Measurements from ENCODE around the gene BOLL. TPM values are rescaled to one million over a fixed set of nuclear protein-coding genes. Genes with fewer than 3 reads are reported as not detected.

Gene BOLL
- total and polyA plus RNA-seq, 2 experiments from 2014 or later: 2.0 TPM; not detected in 1

GRCh38 chr2:197821550-197822289 is 36.6 kb upstream of the BOLL start (continued):
- TF ChIP-seq ETS1 (IDR thresholded peaks at IDR 0.05) (no peak), JUNB (IDR thresholded peaks at IDR 0.05; ENCODE audit: unreplicated experiment) (no peak), STAT1 (IDR thresholded peaks at IDR 0.05; ENCODE audit: unreplicated experiment) (no peak), EZH2phosphoT487 (IDR thresholded peaks at IDR 0.05; ENCODE audit: unreplicated experiment) (no peak), NANOG (IDR thresholded peaks at IDR 0.05; ENCODE audit: borderline replicate concordance) (no peak), ZNF114 (CRISPR knock-in tag; IDR thresholded peaks at IDR 0.05) (no peak)

GRCh38 chr2:197814526-197814925 is 29.4 kb upstream of the BOLL start:
- Histone ChIP-seq H3K4me1 (ENCODE audit: insufficient read depth) (no peaks in the 10 kb centered on the region), H3K27me3 (ENCODE audit: insufficient read depth) (no peaks in the 10 kb centered on the region), H3K9me2 (ENCODE audit: insufficient read depth) (peaks cover 10% of the 10 kb centered on the region; the same call in 1 of the 2 replicates), H4K20me1 (replicated peaks; ENCODE audit: insufficient read depth) (no peaks in the 10 kb centered on the region), H2AFZ (0 out of 2 replicates have a peak overlapping the region, but pooled peaks have one; percentile 72), H3K79me2 (replicated peaks; ENCODE audit: insufficient read depth) (no peaks in the 10 kb centered on the region), H3K27ac (ENCODE audit: low read depth) (no peak overlapping the region), H3F3A (replicated peaks; ENCODE audit: low read depth) (no peaks in the 10 kb centered on the region), H3K36me3 (ENCODE audit: insufficient read depth) (no peaks in the 10 kb centered on the region), H3K4me2 (no peak overlapping the region), H3K4me3 (no peak overlapping the region)
- ATAC-seq (no peak), DNase-seq (ENCODE audit: low spot score) (no peak)
- Mint-ChIP-seq H3K4me3 (no peak overlapping the region), H3K9me3 (no peaks in the 10 kb centered on the region), H3K27me3 (ENCODE audit: insufficient read depth, low read depth, poor library complexity) (peaks cover 2% of the 10 kb centered on the region), H3K27ac (0 out of 2 replicates have a peak overlapping the region, but pooled peaks have one; percentile 4), H3K36me3 (ENCODE audit: low read depth) (no peaks in the 10 kb centered on the region), H3K4me1 (peaks cover 4% of the 10 kb centered on the region; the same call in 2 of the 3 replicates)
- TF ChIP-seq EZH2 (IDR thresholded peaks at IDR 0.05; ENCODE audit: low read depth, unreplicated experiment) (no peak), ZNF331 (CRISPR knock-in tag; IDR thresholded peaks at IDR 0.05; ENCODE audit: low read depth) (no peak), POLR2AphosphoS5 (IDR thresholded peaks at IDR 0.05; ENCODE audit: low read depth) (no peak), CREB1 (CRISPR knock-in tag; IDR thresholded peaks at IDR 0.05; ENCODE audit: low read depth) (no peak), CTCF (conservative IDR thresholded peaks at IDR 0.05; ENCODE audit: low read depth in 2 of 2) (no peak), REST (IDR thresholded peaks at IDR 0.05; ENCODE audit: unreplicated experiment) (no peak), JUNB (IDR thresholded peaks at IDR 0.05; ENCODE audit: unreplicated experiment) (no peak), ZNF114 (CRISPR knock-in tag; IDR thresholded peaks at IDR 0.05) (no peak), EZH2phosphoT487 (IDR thresholded peaks at IDR 0.05; ENCODE audit: unreplicated experiment) (no peak), STAT1 (IDR thresholded peaks at IDR 0.05; ENCODE audit: unreplicated experiment) (no peak), NANOG (IDR thresholded peaks at IDR 0.05; ENCODE audit: borderline replicate concordance) (no peak)
